H1 (cell line): ENCODE data around the gene TLL2. TPM values are rescaled to one million over a fixed set of nuclear protein-coding genes. Genes with fewer than 3 reads are reported as not detected.
A peak's percentile ranks its signal among the peaks of the same experiment; 100 is the strongest.

ENCODE experiments used
- CTCF ChIA-PET: fragments of 300-600 bp; sonication (Branson Sonifier 250); formaldehyde crosslinking; loops from one replicate; lab custom pipeline; 2021; ENCODE audit not compliant: partially characterized antibody; lab: Charles Lee
- POLR2A ChIA-PET: fragments of 300-600 bp; sonication (Branson Sonifier 250); formaldehyde crosslinking; loops from one replicate; lab custom pipeline; 2021; ENCODE audit warnings: inconsistent platforms; ENCODE audit not compliant: partially characterized antibody; lab: Charles Lee
- DNase-seq, 2 experiments: peaks; one replicate each; pipeline versions ENCODE4 v3.0.0 to v3.0.0-alpha.2; 2010 to 2022; ENCODE audit warnings: low spot score in 2 of 2, low read depth in 1 of 2, mixed read lengths in 1 of 2
- FAIRE-seq: peaks from 2 replicates; lab custom pipeline; 2011; peaks lifted over from hg19 to GRCh38; lab: Jason Lieb, UNC
- H2AFZ ChIP-seq: 2 replicates; pipeline ENCODE4 v1.8.1; 2012; ENCODE audit warnings: low read length, inconsistent platforms
- H2AK5ac ChIP-seq: 2 replicates; pipeline ENCODE4 v1.6.1; 2013; ENCODE audit warnings: low read depth, low read length
- H2BK120ac ChIP-seq: replicated peaks from 2 replicates; pipeline ENCODE3; 2013; ENCODE audit warnings: low read depth, low read length, inconsistent platforms
- H2BK12ac ChIP-seq: 2 replicates; pipeline ENCODE4 v1.6.1; 2013; ENCODE audit warnings: low read depth, low read length
- H2BK15ac ChIP-seq: 2 replicates; pipeline ENCODE4 v1.6.1; 2013; ENCODE audit warnings: low read length
- H2BK20ac ChIP-seq: 2 replicates; pipeline ENCODE4 v1.6.1; 2013; ENCODE audit warnings: low read length
- H2BK5ac ChIP-seq: 2 replicates; pipeline ENCODE4 v1.6.1; 2013; ENCODE audit warnings: low read depth, low read length
- H3K14ac ChIP-seq: 2 replicates; pipeline ENCODE4 v1.6.1; 2013; ENCODE audit warnings: inconsistent platforms; ENCODE audit not compliant: insufficient read length
- H3K18ac ChIP-seq: 2 replicates; pipeline ENCODE4 v1.6.1; 2013; ENCODE audit warnings: low read length; ENCODE audit errors: extremely low read depth
- H3K23ac ChIP-seq: 2 replicates; pipeline ENCODE4 v1.6.1; 2013; ENCODE audit warnings: inconsistent platforms; ENCODE audit not compliant: insufficient read length
- H3K23me2 ChIP-seq: 2 replicates; pipeline ENCODE4 v1.6.1; 2013; ENCODE audit warnings: low read depth, low read length
- H3K27ac ChIP-seq: 2 replicates; pipeline ENCODE4 v1.6.1; 2011; ENCODE audit warnings: low read depth, low read length, inconsistent platforms
- H3K27me3 ChIP-seq, 4 experiments: replicated peaks in 1 of 4; 1 replicate in 1 of 4; 2 replicates in 3 of 4; pipeline versions ENCODE4 v1.6.1 to v1.8.1; 2011 to 2013; ENCODE audit warnings: low read length in 3 of 4, mild to moderate bottlenecking in 3 of 4, inconsistent platforms in 2 of 4, mixed read lengths in 2 of 4, moderate library complexity in 1 of 4; ENCODE audit not compliant: control insufficient read depth in 3 of 4, insufficient read depth in 3 of 4; ENCODE audit errors: extremely low read depth in 1 of 4
- H3K36me3 ChIP-seq, 4 experiments: 2 replicates each; pipeline versions ENCODE4 v1.6.1 to v1.8.1; 2011 to 2013; ENCODE audit warnings: mild to moderate bottlenecking in 4 of 4, low read length in 3 of 4, moderate library complexity in 2 of 4, control low read depth in 1 of 4, inconsistent platforms in 1 of 4; ENCODE audit not compliant: insufficient read depth in 4 of 4, control insufficient read depth in 2 of 4
- H3K4ac ChIP-seq: replicated peaks from 2 replicates; pipeline ENCODE3; 2013; ENCODE audit warnings: low read length, low read depth, mixed read lengths, inconsistent platforms; ENCODE audit not compliant: insufficient read length
- H3K4me1 ChIP-seq, 4 experiments: replicated peaks in 1 of 4; 1 replicate in 1 of 4; 2 replicates in 3 of 4; pipeline versions ENCODE4 v1.6.1 to v1.8.1; 2011 to 2013; ENCODE audit warnings: low read length in 3 of 4, inconsistent platforms in 2 of 4, mixed read lengths in 1 of 4; ENCODE audit not compliant: insufficient read depth in 4 of 4, control insufficient read depth in 3 of 4
- H3K4me2 ChIP-seq, 2 experiments: 2 replicates each; pipeline versions ENCODE4 v1.6.1 to v1.8.1; 2011 to 2013; ENCODE audit warnings: low read depth in 2 of 2, low read length in 2 of 2, control low read depth in 1 of 2, inconsistent platforms in 1 of 2, mild to moderate bottlenecking in 1 of 2; ENCODE audit not compliant: insufficient read depth in 1 of 2
- H3K4me3 ChIP-seq, 4 experiments: fragments of 200-600, 300-600 bp in 1 of 4; sonication (generic), shearing (Covaris generic), sonication (Bioruptor Twin) in 1 of 4; 2 replicates each; pipeline versions ENCODE4 v1.5.1 to v1.8.1; 2011 to 2016; ENCODE audit warnings: low read length in 4 of 4, low read depth in 3 of 4, control low read depth in 2 of 4, inconsistent platforms in 2 of 4, mild to moderate bottlenecking in 2 of 4, mixed read lengths in 1 of 4, moderate library complexity in 1 of 4; ENCODE audit not compliant: insufficient read depth in 2 of 4; ENCODE audit errors: extremely low read depth in 1 of 4
- H3K56ac ChIP-seq: replicated peaks from 2 replicates; pipeline ENCODE3; 2013; ENCODE audit warnings: low read depth, mild to moderate bottlenecking, mixed read lengths, low read length, inconsistent platforms; ENCODE audit not compliant: insufficient read length
- H3K79me1 ChIP-seq: 2 replicates; pipeline ENCODE4 v1.6.1; 2013; ENCODE audit warnings: low read depth, low read length, control low read depth
- H3K79me2 ChIP-seq, 2 experiments: 2 replicates each; pipeline versions ENCODE4 v1.6.1 to v1.8.1; 2012 to 2013; ENCODE audit warnings: low read length in 2 of 2, mild to moderate bottlenecking in 2 of 2, inconsistent platforms in 1 of 2; ENCODE audit not compliant: insufficient read depth in 2 of 2, control insufficient read depth in 1 of 2
- H3K9ac ChIP-seq, 4 experiments: replicated peaks in 1 of 4; 1 replicate in 1 of 4; 2 replicates in 3 of 4; pipeline versions ENCODE4 v1.6.1 to v1.8.1; 2011 to 2013; ENCODE audit warnings: low read depth in 3 of 4, low read length in 3 of 4, control low read depth in 2 of 4, mild to moderate bottlenecking in 2 of 4, moderate library complexity in 2 of 4, inconsistent platforms in 1 of 4; ENCODE audit errors: extremely low read depth in 1 of 4
- H3K9me3 ChIP-seq, 2 experiments: 2 replicates each; pipeline versions ENCODE4 v1.6.1 to v1.8.1; 2012 to 2013; ENCODE audit warnings: mild to moderate bottlenecking in 2 of 2, moderate library complexity in 2 of 2, control low read depth in 1 of 2, inconsistent platforms in 1 of 2, low read depth in 1 of 2, low read length in 1 of 2, mixed read lengths in 1 of 2; ENCODE audit not compliant: insufficient read depth in 2 of 2
- H4K20me1 ChIP-seq, 2 experiments: replicated peaks in 1 of 2; 2 replicates each; pipeline versions ENCODE3 to v1.8.1; 2011 to 2013; ENCODE audit warnings: inconsistent platforms in 2 of 2, low read length in 2 of 2, mild to moderate bottlenecking in 1 of 2; ENCODE audit not compliant: insufficient read depth in 2 of 2, control insufficient read depth in 1 of 2
- H4K5ac ChIP-seq: 2 replicates; pipeline ENCODE4 v1.6.1; 2013; ENCODE audit warnings: low read length, low read depth, mixed read lengths, inconsistent platforms; ENCODE audit not compliant: insufficient read length
- H4K8ac ChIP-seq: 2 replicates; pipeline ENCODE4 v1.8.0; 2013; ENCODE audit warnings: mild to moderate bottlenecking, moderate library complexity, low read length, inconsistent platforms; ENCODE audit not compliant: insufficient read depth; ENCODE audit errors: extremely low read depth
- H4K91ac ChIP-seq: replicated peaks from 2 replicates; pipeline ENCODE3; 2013; ENCODE audit warnings: low read length, mixed read lengths, inconsistent platforms; ENCODE audit not compliant: insufficient read length
- BRCA1 ChIP-seq: IDR thresholded peaks from 2 replicates; pipeline ENCODE4 v1.6.1; 2012; ENCODE audit warnings: low read depth, low read length, improper control_type of control experiment
- CBX5 ChIP-seq: fragments of 300-800, 300-1000 bp; sonication (generic); IDR thresholded peaks from 2 replicates; pipeline ENCODE4 v1.7.1; 2016; ENCODE audit warnings: antibody characterized with exemption, low read length, low read depth
- CTCF ChIP-seq, 3 experiments: IDR thresholded peaks; 1 replicate in 2 of 3; 2 replicates in 1 of 3; pipeline versions ENCODE4 v1.5.1 to v1.6.1; 2011; ENCODE audit warnings: low read length in 3 of 3, mild to moderate bottlenecking in 3 of 3, inconsistent platforms in 2 of 3, low read depth in 1 of 3, moderate library complexity in 1 of 3; ENCODE audit not compliant: insufficient read depth in 1 of 3; ENCODE audit errors: control extremely low read depth in 1 of 3
- FOSL1 ChIP-seq: IDR thresholded peaks from 2 replicates; pipeline ENCODE4 v1.6.1; 2011; ENCODE audit warnings: mild to moderate bottlenecking, low read depth, low read length, moderate library complexity; ENCODE audit not compliant: insufficient read depth
- HDAC2 ChIP-seq, 2 experiments: fragments of 300-600 bp in 1 of 2; sonication (generic) in 1 of 2; IDR thresholded peaks; 2 replicates each; pipeline ENCODE4 v1.6.1; 2011 to 2012; ENCODE audit warnings: low read depth in 2 of 2, low read length in 2 of 2, mild to moderate bottlenecking in 2 of 2, moderate library complexity in 2 of 2, borderline replicate concordance in 1 of 2, inconsistent platforms in 1 of 2
- POU5F1 ChIP-seq: IDR thresholded peaks from 2 replicates; pipeline ENCODE4 v1.6.1; 2011; ENCODE audit warnings: low read depth, mild to moderate bottlenecking, low read length, moderate library complexity
- RBBP5 ChIP-seq: IDR thresholded peaks from 2 replicates; pipeline ENCODE4 v1.7.1; 2012; ENCODE audit warnings: low read depth, mild to moderate bottlenecking, inconsistent platforms, low read length, moderate library complexity, borderline replicate concordance
- RFX5 ChIP-seq: IDR thresholded peaks from 2 replicates; pipeline ENCODE4 v1.6.1; 2011; ENCODE audit warnings: low read depth, low read length, improper control_type of control experiment, borderline replicate concordance
- WGBS, 2 experiments: shearing (Covaris generic) in 1 of 2; methylation state at CpG; one replicate each; pipeline versions ENCODE4 v1.1.6 to v1.1.7; 2013 to 2015; ENCODE audit warnings: low lambda C conversion rate in 2 of 2, mixed read lengths in 2 of 2, inconsistent platforms in 1 of 2, low coverage in 1 of 2, missing lambda C conversion rate in 1 of 2; ENCODE audit not compliant: insufficient replicate concordance in 2 of 2, insufficient coverage in 1 of 2, insufficient read length in 1 of 2; ENCODE audit errors: extremely low coverage in 1 of 2, missing lambda C conversion rate in 1 of 2; 5-methylcytosine and 5-hydroxymethylcytosine counted together
- polyA plus RNA-seq, 7 experiments: library from polyadenylated mRNA; depleted of rRNA in 3 of 7; stranded (reverse) in 5 of 7; unstranded in 2 of 7; fragments of >200 nt in 5 of 7; fragments of 200-250 nt in 2 of 7; gene quantifications; 1 replicate in 5 of 7; 2 replicates in 1 of 7; 4 replicates in 1 of 7; pipeline versions ENCODE4 v1.2.1 to v1.2.3, GENCODE V29; 2011 to 2013; ENCODE audit warnings: missing spikeins in 2 of 7, mixed read lengths in 2 of 7
- total RNA-seq: library from RNA; stranded (reverse); fragmentation: NEBNext Ultra II Directional; extraction: Animal tissue kit (Norgen Biotek cat#: 25700); gene quantifications from 2 replicates; pipeline ENCODE4 v1.2.1, GENCODE V29; 2021
- TF ChIP-seq, protein P1 (sequence below): IDR thresholded peaks from 2 replicates; pipeline ENCODE4 v1.6.1; 2012; ENCODE audit warnings: low read length, inconsistent platforms

Gene TLL2
- total and polyA plus RNA-seq, 2 of the 8 experiments (the other 6 are each of a cell fraction or from before 2014, with no cell fraction given) = 2.4 to 3.2 TPM

GRCh38 chr10:96342402-96342801 is 171.3 kb downstream of the TLL2 start:
- no peak for FAIRE-seq
- Histone ChIP-seq H3K23ac (no peak overlapping the region), H2BK15ac (no peak overlapping the region), H3K18ac (no peak overlapping the region), H4K5ac (no peak overlapping the region), H4K8ac (no peak overlapping the region), H4K91ac (no peak overlapping the region), H3K4ac (no peak overlapping the region), H3K23me2 (no peaks in the 10 kb centered on the region), H4K20me1 (no peaks in the 10 kb centered on the region), H2AFZ (no peak overlapping the region), H3K9ac (no peak overlapping the region), H3K79me2 (no peaks in the 10 kb centered on the region), H2BK5ac (no peak overlapping the region), H3K56ac (no peak overlapping the region), H3K79me1 (no peaks in the 10 kb centered on the region), H3K36me3 (peaks cover 0 to 3% (median 0%) of the 10 kb centered on the region in 4 experiments; a peak in 1 of 8 replicates), H2BK12ac (no peak overlapping the region), H3K9me3 (peaks cover 10 to 11% of the 10 kb centered on the region in 2 experiments), H2BK20ac (0 out of 2 replicates have a peak overlapping the region, but pooled peaks have one; percentile 13), H3K4me2 (no peak overlapping the region), H3K27ac (no peak overlapping the region), H3K14ac (no peak overlapping the region), H2AK5ac (no peak overlapping the region), H3K4me1 (peaks cover 0 to 14% (median 10%) of the 10 kb centered on the region in 4 experiments; a peak in 6 of 7 replicates), H3K27me3 (peaks cover 0 to 1% (median 0%) of the 10 kb centered on the region in 4 experiments; a peak in 1 of 7 replicates), H3K4me3 (no peak overlapping the region), H2BK120ac (no peak overlapping the region)
- POLR2A ChIA-PET = no interaction called here
- 83% methylated on average over 4 of the region's 4 CpGs; no CpG with 5 or more reads in 1 of the 2 experiments for WGBS, 2 experiments
- CTCF ChIA-PET = interaction anchor here (0.9 to 9.0 kb wide), 3 partner anchors 18 to 28 kb away, joined by 3 to 197 read pairs (median 4); no protein-coding TSS in a partner anchor
- DNase-seq = no peak
- TF ChIP-seq POU5F1 = no peak
- TF ChIP-seq BRCA1 = no peak
- TF ChIP-seq HDAC2 (IDR thresholded peaks at IDR 0.05; ENCODE audit: borderline replicate concordance in 1 of 2, low read depth in 2 of 2, low read length in 2 of 2) = no peak
- TF ChIP-seq CBX5 = no peak
- TF ChIP-seq, protein P1, sequence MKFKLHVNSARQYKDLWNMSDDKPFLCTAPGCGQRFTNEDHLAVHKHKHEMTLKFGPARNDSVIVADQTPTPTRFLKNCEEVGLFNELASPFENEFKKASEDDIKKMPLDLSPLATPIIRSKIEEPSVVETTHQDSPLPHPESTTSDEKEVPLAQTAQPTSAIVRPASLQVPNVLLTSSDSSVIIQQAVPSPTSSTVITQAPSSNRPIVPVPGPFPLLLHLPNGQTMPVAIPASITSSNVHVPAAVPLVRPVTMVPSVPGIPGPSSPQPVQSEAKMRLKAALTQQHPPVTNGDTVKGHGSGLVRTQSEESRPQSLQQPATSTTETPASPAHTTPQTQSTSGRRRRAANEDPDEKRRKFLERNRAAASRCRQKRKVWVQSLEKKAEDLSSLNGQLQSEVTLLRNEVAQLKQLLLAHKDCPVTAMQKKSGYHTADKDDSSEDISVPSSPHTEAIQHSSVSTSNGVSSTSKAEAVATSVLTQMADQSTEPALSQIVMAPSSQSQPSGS = no peak
- TF ChIP-seq FOSL1 = no peak
- no peak for TF ChIP-seq RBBP5
- TF ChIP-seq RFX5 = no peak
- no peak for TF ChIP-seq CTCF (IDR thresholded peaks at IDR 0.05; ENCODE audit: control extremely low read depth in 1 of 3, insufficient read depth in 1 of 3, low read depth in 1 of 3, low read length in 3 of 3)
